GM13977 (cell line): Measurements from ENCODE around the gene CALD1.

Source experiments
- DNase-seq: peaks from one replicate; pipeline ENCODE4 v3.0.0; 2012; ENCODE audit warnings: low spot score
- CTCF ChIP-seq: IDR thresholded peaks from 2 replicates; pipeline ENCODE4 v1.5.1; 2012; ENCODE audit warnings: mild to moderate bottlenecking, control low read depth; ENCODE audit not compliant: insufficient read depth; ENCODE audit errors: extremely low read depth, missing control alignments
- in situ Hi-C: fragments of 300-500 bp; cut with MboI; formaldehyde crosslinking; loops from one replicate; pipeline ENCODE4 v1.12.0; 2022; ENCODE audit warnings: low sequenced_read_pairs, low pct_unique_long_range_greater_than_20kb, mixed read lengths, inconsistent platforms; ENCODE audit not compliant: unreplicated experiment

CALD1 gene

GRCh38 chr7:134827889-134828288 is 48.5 kb downstream of the CALD1 start:
- in situ Hi-C loops: no loop called here
- TF ChIP-seq CTCF: no peak
- DNase-seq: no peak

- no peak for DNase-seq
- no peak for TF ChIP-seq CTCF
- in situ Hi-C loops: no loop called here
Observed at GRCh38 chr7:134828361-134828760, 48.9 kb downstream of the CALD1 start.

DNA sequence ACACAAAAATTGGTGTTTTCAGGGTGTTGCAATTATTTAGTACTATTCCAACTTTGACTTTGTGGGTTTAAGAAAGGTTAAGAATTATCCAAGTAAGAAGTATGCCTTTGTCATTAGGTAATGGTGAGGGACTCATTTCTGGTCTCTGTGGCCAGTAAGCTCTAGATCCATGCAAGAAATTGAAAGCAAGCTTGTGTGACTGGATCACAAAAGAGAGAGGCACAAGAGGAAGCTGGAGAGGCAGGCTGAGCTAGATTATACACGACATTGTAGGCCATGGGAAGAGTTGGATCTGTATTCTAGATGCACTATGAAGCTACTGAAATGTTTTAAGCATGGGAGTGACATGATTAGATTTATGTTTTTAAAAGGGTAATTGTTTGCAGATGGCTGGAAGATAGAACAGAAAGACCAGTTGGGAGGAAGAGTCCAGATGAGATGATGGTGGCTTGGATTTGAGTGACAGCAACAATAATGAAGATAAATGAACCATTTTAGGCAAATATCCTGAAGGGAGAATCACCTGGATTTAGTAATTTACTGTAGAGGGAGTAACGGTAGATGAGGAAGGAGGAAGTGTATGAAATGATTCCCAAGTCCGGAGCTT is 50.0 kb downstream of the CALD1 start:
- DNase-seq: no peak
- no peak for TF ChIP-seq CTCF
- in situ Hi-C loops: no loop called here

DNA sequence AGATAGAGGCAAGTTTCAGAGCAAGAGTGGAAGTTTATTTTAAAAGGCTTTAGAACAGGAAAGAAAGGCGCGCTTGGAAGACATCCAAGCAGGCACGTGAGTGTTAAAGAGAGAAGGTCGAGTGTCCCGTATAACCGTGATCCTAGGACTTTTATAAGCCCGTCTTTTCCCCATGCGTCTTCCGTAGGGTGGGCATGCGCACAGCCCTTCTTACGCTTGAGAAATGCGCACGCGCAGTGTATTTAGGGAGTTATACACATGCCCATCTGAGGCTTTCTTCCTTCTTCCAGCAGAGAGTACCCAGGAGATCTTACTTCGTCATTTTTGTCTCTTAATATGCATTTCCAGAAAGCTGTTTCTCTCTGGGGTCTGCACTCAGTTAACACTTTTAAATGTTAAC is 52.4 kb downstream of the CALD1 start:
- in situ Hi-C loops: no loop called here
- DNase-seq: no peak
- no peak for TF ChIP-seq CTCF

DNA sequence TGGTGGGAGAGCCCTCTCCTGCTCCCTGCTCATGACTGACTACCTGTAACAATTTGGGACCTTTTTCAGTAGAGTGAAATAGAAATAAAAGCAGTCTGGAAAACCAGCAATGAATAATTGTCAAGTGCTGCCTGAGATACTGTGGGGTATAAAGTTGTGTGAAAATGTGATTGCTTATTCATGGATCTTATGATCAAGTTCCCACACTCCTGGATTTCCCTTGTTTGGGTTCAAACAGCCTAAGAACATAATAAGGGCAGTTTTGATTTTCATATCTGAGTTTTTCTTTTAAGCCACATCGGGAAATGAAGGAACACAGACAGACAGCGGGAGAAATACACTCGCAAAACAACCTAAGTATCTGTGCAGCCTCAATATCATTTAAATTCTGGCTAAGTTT is 52.9 kb downstream of the CALD1 start:
- in situ Hi-C loops: no loop called here
- TF ChIP-seq CTCF: no peak
- no peak for DNase-seq

GRCh38 chr7:134834689-134835462 is 55.4 kb downstream of the CALD1 start:
- in situ Hi-C loops: no loop called here
- no peak for DNase-seq
- no peak for TF ChIP-seq CTCF
